GM12891 (cell line): ENCODE measurements around the gene TMOD4.

Experiments used
- POLR2A ChIP-seq: IDR thresholded peaks from 2 replicates; pipeline ENCODE4 v1.6.1; 2011; ENCODE audit warnings: low read depth, low read length, control low read depth
- POLR2AphosphoS5 ChIP-seq: IDR thresholded peaks from 2 replicates; pipeline ENCODE4 v1.6.1; 2011; ENCODE audit warnings: low read depth, low read length, control low read depth
- POU2F2 ChIP-seq: IDR thresholded peaks from 2 replicates; pipeline ENCODE4 v1.6.1; 2011; ENCODE audit warnings: low read depth, mild to moderate bottlenecking, control low read depth, low read length, moderate library complexity
- SPI1 ChIP-seq: IDR thresholded peaks from 2 replicates; pipeline ENCODE4 v1.6.1; 2011; ENCODE audit warnings: low read depth, low read length, control low read depth
- TAF1 ChIP-seq: IDR thresholded peaks from 2 replicates; pipeline ENCODE4 v1.6.1; 2011; ENCODE audit warnings: low read depth, low read length, control low read depth

DNA sequence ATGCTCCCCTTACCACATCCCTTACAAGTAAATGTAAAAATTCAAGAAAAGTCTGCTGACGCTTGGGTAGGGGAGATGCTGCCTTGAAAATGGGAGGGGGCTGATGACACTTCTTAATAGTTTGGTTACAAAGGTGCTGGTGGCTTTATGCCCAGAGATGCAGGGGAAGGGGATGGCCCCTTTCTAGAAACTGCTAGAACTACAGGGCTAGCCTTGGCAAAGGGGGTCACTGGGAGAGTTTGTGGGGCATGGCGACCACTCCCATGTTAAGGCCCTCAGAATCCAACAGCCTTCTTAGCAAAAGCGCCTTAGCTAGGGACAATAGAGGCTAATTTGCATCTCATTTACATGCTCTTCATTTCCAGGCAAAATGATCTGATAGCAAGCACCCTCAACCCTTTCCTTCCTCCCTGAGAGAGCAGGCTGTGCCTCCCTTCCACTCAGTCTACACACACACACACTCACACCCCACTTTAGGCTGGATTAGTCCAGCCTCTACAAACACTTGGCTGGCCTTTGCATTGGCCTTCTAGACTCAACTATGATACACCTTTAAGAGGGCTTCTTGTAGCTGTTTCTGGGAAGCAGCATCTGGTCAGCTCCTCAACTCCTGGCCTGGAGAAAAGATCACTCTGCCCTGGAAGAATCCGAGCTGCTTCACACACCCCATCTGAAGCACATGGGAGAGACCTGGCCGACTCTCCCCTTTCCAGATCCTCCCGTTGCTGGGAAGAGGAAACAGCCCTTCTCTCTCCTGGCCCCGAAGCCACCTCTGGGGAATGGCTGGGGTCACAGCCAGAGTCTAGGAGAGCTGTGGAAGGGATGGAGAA is 31.1 kb downstream of the TMOD4 start:
- TF ChIP-seq POLR2A (no peak), TAF1 (no peak), POLR2AphosphoS5 (no peak), SPI1 (no peak), POU2F2 (no peak)
